Activated CD4-positive, alpha-beta T cell treated with anti-CD3 and anti-CD28 coated beads for 24 hours (primary cell): Measurements from ENCODE around the gene EML3.

Experiments used
- DNase-seq, 2 donors: peaks; one replicate each; pipeline ENCODE4 v3.0.0-alpha.2; 2020; ENCODE audit warnings: low read depth in 2 of 2

The EML3 gene

GRCh38 chr11:62552485-62553079 lies 60.0 kb downstream of the EML3 start:
- no peak for DNase-seq
